ENCODE data around the gene MAGED2. TPM values are rescaled to one million over a fixed set of nuclear protein-coding genes. Genes with fewer than 3 reads are reported as not detected.
"Not testable (repeated sequence)": the region's sequence is repeated elsewhere in the genome, so short reads cannot be mapped to it uniquely, and the experiment has no call there.

The MAGED2 gene
- total RNA-seq, 2 donors from 2014 or later, result 40.8 to 54.8 TPM

DNA sequence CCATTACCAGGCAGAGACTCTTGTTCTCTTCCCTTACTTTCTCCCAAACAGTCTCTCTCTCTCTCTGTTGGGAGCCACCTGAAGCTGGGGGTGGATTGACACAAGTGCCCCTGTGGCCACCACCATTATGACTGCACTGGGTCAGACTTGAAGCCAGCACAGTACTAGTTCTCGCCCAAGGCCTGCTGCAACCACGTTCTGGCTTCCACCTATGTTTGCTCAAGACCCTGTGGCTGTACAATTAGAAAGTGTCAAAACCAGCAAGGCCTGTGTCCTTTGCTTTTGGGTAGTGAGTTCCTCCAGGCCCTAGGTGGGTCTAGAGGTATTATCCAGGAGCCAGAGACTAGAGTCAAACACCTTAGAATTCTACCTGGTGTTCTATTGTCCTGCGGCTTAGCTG lies 31.0 kb downstream of the MAGED2 start:
- Mint-ChIP-seq H3K9me3 (no peaks in the 10 kb centered on the region), H3K27me3 (no peaks in the 10 kb centered on the region), H3K4me3 (no peak overlapping the region), H3K27ac (no peak overlapping the region), H3K4me1 (no peaks in the 10 kb centered on the region), H3K36me3 (ENCODE audit: low read depth) (no peaks in the 10 kb centered on the region)
- ATAC-seq (replicated peaks), result no peak

DNA sequence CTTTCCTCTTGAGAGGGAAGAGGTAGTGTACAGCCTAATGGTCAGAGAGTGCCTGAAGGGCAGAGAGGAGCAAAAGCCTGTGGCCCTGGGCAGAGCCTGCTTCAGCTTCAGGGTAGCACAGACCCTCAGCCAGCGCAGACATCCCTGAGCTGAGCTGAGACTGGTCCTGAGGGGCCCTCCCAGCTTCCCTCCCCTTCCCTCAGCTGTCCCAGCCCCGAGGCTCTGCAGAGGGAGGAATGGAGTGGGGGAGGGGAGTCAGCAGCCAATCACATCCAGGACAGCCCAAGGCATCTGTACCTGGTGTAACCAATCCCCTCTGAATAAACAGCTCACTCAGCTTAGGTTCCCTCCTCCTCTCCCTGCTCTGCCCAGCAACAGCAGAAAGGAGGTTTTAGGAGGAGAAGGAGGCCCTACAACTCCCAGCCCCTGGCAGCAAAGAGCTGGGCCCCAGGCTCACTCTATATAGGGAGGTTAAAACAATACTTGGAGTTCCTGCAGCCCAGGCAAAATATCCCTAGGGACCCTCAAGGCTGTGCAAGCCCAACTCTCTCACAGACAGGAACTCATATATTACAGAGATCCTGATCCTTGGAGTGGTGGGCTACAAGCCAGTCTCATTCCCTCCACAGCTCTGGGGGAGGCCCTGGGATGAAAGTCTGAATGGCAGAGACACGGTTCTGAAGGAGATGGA lies 33.8 kb downstream of the MAGED2 start:
- H3K4me1 Mint-ChIP-seq; H3K27me3 Mint-ChIP-seq; H3K27ac Mint-ChIP-seq; H3K4me3 Mint-ChIP-seq; ATAC-seq (replicated peaks); H3K36me3 Mint-ChIP-seq (ENCODE audit: low read depth); H3K9me3 Mint-ChIP-seq: not testable (repeated sequence)

DNA sequence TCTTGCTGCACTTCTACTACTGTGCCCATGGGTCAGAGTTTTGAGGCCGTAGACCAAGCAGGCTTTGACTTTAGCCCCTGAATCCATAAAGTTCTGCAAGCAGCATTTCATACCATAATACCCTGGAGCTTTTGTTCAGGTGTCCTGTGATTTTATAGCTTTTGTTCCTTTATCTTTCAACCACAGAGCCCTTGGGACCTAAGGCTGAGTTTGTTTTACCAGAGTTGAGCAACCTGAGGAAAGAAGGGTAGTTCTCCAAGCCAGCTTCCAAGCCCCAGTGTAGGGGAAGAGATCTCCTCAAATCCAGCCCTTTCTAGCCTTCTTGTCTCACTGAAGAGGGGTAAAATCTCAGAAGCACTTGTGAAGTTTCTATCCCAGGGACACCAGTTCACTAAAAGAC lies 35.1 kb downstream of the MAGED2 start:
- ATAC-seq (replicated peaks), result no peak
- Mint-ChIP-seq H3K27ac (no peak overlapping the region), H3K27me3 (no peaks in the 10 kb centered on the region), H3K9me3 (no peaks in the 10 kb centered on the region), H3K36me3 (ENCODE audit: low read depth) (no peaks in the 10 kb centered on the region), H3K4me3 (no peak overlapping the region), H3K4me1 (no peaks in the 10 kb centered on the region)

DNA sequence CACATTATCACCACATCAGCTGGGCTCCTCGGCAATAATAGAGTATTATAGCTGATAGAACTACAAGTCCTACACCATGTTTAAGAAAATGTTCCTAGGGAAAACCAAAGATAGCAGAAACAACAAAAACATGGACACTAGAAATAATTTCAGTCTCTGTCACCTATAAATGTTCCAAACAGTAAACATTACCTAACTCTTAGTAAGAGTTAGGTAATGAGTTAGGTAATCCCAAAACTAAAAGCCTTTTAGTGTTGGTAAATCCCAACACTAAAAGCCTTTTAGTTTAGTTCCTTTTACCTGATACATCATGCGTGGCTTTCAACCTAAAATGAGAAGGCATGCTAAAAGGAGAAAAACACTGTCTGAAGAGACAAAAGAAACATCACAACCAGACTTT lies 35.5 kb downstream of the MAGED2 start:
- Mint-ChIP-seq H3K9me3 (no peaks in the 10 kb centered on the region), H3K27me3 (no peaks in the 10 kb centered on the region), H3K4me3 (no peak overlapping the region), H3K4me1 (no peaks in the 10 kb centered on the region), H3K36me3 (ENCODE audit: low read depth) (no peaks in the 10 kb centered on the region), H3K27ac (no peak overlapping the region)
- ATAC-seq (replicated peaks), result no peak

DNA sequence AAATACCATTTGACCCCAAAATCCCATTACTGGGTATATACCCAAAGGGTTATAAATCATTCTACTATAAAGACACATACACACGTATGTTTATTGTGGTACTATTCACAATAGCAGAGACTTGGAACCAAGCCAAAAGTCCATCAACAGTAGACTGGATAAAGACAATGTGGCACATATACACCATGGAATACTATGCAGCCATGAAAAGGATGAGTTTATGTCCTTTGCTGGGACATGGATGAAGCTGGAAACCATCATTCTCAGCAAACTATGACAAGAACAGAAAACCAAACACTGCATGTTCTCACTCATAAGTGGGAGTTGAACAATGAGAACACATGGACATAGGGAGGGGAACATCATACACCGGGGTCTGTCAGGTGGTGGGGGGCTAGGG lies 40.2 kb downstream of the MAGED2 start:
- not testable (repeated sequence) for H3K4me1 Mint-ChIP-seq; H3K9me3 Mint-ChIP-seq; H3K36me3 Mint-ChIP-seq (ENCODE audit: low read depth); ATAC-seq (replicated peaks); H3K4me3 Mint-ChIP-seq; H3K27me3 Mint-ChIP-seq; H3K27ac Mint-ChIP-seq

DNA sequence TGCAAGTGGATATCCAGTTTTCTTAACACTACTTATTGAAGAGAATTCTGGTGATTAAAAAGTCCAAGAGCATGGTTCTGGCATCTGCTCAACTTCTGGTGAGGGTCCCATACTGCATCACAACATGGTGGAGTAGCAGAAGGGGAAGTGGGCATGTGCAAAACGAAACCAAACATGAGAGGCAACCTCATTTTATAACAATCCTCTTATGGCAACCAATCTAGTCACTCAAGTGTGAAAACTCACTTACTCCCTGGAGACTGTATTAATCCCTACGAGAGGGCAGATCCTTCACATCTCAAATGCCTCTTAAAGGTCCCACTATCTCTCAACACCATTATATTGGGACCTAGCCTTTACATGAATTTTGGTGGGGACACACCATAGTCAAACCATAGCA lies 57.7 kb downstream of the MAGED2 start:
- Mint-ChIP-seq H3K4me1 (no peaks in the 10 kb centered on the region), H3K9me3 (no peaks in the 10 kb centered on the region)

More for the DNA sequence above, 57.7 kb downstream of the MAGED2 start:
- Mint-ChIP-seq H3K36me3 (ENCODE audit: low read depth) (no peaks in the 10 kb centered on the region), H3K27me3 (peaks cover 3% of the 10 kb centered on the region), H3K4me3 (no peak overlapping the region), H3K27ac (no peak overlapping the region)
- ATAC-seq (replicated peaks), result no peak

Other genes starting within 250 kb of the MAGED2 start
- gene ITIH6, start 9.5 kb upstream of the MAGED2 start, total RNA-seq, result not detected
- gene TRO, start 113.1 kb downstream of the MAGED2 start, total RNA-seq, result 1 to 10 TPM; 2.3 to 7.0 TPM
- under 1 TPM; 0.42 to 0.50 TPM for gene PFKFB1, start 186.4 kb downstream of the MAGED2 start, total RNA-seq
- 10 to 100 TPM; 25.3 to 33.3 TPM for gene APEX2, start 192.6 kb downstream of the MAGED2 start, total RNA-seq
- not detected for gene ALAS2, start 223.2 kb downstream of the MAGED2 start, total RNA-seq